Measurements from ENCODE around the gene RSRC1.
"Not testable (repeated sequence)": the region's sequence is repeated elsewhere in the genome, so short reads cannot be mapped to it uniquely, and the experiment has no call there.

Gene RSRC1

DNA sequence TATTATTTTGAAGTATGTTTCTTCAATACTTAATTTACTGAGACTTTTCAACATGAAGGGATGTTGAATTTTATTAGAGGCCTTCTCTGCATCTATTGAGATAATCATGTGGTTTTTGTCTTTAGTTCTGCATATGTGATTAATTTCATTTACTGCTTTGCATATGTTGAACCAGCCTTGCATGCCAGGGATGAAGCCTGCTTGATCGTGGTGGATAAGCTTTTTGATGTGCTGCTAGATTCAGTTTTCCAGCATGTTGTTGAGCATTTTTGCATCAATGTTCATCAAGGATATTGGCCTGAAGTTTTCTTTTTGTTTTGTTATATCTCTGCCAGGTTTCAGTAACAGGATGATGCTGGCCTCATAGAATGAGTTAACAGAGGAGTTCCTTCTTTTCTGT is 134.4 kb downstream of the RSRC1 start:
- no peak for DNase-seq

DNA sequence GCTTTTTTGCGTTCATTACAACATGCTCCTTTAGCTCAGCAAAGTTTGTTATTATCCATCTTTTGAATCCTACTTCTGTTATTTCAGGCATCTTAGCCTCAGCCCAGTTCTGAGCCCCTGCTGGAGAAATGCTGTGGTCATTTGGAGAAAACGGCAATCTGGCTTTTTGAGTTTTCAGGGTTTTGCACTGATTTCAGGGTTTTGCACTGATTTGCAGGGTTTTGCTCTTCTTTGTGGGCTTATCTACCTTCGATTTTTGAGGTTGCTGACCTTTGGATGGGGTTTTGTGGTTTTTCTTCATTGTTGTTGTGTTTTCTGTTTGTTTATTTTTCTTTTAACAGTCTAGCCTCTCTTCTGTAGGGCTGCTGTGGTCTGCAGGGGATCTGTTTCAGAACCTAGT is 137.4 kb downstream of the RSRC1 start:
- no peak for DNase-seq

DNA sequence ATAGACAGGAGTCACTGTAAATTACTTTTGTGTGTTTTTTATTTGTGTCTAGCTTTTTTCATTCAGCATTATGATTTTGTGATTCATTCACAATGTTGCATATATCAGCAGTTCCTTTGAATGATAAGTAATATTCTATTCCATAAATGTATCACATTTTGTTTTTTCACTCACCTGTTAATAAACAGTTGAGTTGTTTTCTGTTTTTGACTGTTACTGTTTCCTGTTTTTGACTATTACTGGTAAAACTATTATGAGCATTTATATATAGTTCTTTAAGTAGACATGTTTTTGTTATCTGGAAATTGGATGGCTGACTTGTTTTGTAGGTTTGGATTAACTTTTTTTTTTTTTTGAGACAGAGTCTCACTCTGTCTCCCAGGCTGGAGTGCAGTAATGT is 138.4 kb downstream of the RSRC1 start:
- no peak for DNase-seq

DNA sequence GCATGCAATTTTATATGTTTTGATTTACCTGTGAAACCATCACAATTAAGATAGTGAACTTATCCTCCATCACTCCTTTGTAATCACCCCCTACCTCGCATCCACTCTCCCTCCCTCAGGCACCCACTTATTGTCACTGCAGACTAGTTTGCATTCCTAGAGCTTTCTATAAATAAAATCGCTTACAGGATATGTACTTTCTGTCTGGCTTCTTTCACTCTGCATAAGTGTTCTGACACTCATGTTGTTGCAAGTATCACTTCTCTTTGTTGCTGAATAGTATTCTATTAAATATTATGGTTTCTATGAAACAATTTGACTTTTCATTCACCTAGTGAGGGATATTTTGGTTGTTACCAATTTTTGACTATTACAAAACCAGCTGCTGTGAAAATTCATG is 139.3 kb downstream of the RSRC1 start:
- no peak for DNase-seq

DNA sequence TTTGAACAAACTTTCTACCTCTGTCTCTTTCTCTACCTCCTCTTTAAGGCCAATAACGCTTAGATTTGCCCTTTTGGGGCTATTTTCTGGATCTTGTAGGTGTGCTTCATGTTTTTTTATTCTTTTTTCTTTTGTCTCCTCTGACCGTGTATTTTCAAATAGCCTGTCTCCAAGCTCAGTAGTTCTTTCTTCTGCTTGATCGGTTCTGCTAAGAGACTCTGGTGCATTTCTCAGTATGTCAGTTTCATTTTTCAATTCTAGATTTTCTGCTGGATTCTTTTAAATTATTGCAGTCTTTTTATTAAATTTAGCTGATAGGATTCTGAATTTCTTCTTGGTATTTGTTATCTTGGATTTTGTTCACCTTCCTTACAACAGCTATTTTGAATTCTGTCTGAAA is 148.7 kb downstream of the RSRC1 start:
- no peak for DNase-seq

DNA sequence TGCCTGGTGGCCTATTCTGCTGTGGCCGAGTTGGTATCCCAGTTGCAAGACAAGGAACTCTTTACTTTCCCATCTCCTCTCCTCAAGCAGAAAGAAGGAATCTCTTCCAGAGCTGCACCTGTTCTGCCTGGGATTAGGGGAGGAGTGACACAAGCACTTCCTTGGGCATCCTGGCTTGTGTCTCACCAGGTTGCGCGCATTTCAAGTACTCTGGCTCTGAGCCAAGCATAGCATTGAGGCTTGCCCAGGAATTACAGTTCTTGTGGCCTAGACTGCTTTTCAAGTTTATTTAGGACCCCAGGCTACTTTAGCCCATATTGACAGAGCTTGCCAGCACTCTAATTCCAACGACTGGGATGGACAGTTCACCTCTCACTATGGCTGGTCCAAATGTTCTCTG is 150.5 kb downstream of the RSRC1 start:
- DNase-seq, result no peak

DNA sequence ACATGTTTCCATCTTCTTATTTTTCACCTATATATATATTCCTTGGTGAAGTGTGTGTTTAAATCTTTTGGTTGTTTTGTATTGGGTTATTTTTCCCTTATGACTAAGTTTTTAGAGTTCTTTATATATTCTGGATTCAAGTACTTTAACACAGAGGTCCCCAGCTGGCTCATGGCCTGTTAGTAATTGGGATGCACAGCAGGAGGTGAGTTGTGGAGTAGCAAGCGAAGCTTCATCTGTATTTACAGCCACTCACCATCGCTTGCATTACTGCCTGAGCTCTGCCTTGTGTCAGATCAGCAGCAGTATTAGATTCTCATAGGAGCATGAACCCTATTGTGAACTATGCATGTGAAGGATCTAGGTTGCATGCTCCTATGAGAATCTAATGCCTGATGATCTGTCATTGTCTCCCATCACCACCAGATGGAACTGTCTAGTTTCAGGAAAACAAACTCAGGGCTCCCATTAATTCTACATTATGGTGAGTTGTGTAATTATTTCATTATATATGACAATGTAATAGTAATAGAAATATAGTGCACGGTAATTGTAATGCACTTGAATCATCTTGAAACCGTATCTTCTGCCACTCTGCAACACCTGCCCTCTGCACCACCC is 151.6 kb downstream of the RSRC1 start:
- DNase-seq, result no peak

DNA sequence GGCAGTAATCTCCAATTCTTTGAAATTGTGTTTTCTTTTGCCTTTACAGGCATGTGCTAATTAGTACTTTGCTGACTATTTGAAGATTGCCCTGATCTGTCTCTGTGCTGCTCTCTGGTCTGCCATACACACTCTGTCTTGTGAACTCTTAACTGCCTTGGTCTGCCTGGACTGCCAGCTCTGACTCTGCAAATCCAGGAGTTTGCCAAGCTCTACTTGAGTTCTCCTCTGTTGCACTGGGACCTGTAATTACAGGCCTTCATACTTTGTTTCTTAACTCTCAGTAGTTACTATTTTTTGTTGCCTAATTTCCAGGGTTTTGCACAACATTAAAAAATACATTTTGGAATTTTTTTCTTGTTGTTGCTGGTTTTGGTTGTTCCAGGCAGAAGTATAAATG is 155.0 kb downstream of the RSRC1 start:
- DNase-seq, result no peak

DNA sequence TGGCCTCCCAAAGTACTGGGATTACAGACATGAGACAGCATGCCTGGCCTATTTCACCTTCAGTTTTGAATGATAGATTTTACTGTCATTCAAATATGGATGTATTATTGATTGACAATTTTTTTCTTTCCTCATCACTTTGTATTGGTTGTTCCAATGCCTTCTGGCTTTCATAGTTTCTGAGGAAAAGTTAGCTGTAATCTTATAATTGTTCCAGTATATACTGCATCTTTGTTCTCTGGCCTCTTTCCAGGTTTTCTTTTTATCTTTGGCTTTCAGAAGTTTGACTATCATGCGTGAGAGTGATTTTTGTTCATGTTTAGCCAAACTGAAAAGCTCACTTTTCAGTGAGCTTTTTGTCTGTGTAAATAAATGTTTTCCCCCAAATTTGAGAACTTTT is 157.1 kb downstream of the RSRC1 start:
- DNase-seq, result no peak

DNA sequence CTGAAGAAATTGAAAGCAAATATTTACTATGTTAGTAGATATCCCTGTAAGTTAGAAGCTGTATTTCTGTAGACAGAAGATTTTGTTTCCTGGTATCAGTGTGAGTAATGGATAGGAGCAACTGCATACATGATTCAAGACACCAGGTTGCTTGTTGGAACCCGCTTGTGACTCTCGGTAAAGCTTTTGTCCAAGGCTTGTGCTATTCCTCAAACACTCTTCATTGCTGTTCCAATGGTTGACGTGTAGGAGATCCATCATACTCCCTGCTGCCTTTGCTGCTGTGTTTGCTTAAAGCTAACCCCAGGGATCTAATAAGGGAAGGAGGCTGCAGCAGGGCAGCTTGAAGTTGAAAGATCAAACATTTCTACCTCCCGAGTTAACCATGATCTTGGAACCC is 160.1 kb downstream of the RSRC1 start:
- no peak for DNase-seq

DNA sequence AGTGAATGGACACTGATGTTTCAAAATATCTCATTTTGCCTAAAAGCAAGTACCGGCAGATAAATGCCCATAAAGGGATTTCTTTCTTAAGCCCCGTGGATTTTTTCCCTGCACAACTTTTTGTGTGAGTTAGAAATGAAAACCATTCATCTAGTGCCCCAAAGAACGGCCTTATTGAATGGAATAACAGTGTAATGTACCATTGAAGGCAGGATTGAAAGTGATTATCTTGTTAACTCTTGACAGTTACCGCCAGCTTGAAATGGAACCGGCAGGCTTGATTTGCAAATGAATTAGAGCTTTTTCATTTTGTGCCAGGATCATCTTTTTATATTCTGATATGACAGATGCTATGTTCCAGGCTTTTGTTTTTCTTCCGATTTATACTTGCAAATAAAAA is 162.2 kb downstream of the RSRC1 start:
- no peak for DNase-seq

DNA sequence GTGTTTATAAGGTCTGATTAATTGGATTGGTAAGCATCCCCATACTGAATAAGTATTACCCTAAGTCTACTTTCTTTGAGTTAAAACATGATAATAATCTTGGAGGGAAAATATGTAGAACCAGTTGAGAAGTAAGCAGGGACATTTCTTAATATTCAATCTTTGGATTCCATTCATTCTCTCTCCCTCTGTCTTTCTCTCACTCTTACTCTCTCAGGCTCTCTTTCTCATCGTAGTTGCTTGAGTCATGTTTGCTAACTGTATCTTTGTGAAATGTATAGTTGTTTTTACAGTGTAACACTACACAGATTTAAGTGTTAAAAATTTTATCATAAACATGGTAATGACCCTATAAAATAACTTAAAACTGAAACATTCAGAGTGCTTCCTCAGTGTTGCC is 163.8 kb downstream of the RSRC1 start:
- DNase-seq, result no peak

DNA sequence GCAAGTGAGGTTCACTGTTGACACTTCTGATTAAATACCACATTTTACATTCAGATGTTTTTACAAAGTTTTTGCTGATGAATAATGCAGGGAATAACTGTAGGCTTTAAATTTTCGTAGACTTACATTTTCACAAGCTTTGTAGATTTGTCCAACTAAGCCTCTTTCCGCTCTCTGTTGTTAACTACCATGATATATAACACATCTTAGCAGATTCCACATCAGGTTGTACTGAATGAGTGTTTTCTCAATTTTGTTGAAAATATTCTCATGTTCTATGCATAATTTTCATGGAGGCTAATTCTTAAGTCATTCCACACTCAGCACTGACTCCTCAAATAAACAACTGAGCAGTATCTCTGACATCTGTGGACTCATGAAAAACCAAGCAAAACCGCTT is 168.3 kb downstream of the RSRC1 start:
- no peak for DNase-seq

DNA sequence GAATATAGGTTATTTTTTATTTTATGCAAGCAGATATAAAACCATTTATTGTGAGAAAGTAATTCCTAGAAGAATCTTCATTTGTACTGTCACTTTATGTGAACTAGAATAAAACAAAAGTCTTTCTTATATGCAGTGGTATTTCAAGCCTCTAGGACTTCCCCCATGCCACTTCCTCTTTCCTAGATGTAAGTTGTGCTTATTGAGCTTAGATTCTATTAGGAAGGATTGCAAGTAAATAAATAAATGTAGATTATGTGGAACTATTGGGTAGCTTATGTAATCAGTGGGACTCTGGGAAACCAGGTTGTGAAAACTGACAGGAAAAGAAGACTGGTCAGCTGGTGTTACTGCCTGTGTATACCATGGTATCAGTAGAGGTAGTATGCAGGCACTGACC is 169.7 kb downstream of the RSRC1 start:
- DNase-seq, result no peak

DNA sequence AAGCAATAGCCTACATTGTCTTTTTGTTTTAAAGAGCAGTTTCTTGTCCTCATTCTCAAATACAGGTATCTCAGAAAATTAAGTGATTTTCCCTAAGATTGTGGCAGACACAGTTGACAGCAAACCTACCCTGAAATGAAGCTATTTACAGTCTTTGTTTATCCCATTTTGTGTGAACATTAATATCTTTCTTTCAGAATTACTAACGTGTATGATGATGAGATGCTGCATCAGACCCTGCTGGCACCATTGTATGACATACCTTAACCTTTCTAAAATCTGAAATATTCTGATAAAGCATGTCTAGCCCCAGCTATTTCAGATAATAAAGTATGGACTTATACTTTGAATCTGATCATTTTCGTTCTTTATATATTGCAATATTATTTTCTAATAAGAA is 185.9 kb downstream of the RSRC1 start:
- no peak for DNase-seq

DNA sequence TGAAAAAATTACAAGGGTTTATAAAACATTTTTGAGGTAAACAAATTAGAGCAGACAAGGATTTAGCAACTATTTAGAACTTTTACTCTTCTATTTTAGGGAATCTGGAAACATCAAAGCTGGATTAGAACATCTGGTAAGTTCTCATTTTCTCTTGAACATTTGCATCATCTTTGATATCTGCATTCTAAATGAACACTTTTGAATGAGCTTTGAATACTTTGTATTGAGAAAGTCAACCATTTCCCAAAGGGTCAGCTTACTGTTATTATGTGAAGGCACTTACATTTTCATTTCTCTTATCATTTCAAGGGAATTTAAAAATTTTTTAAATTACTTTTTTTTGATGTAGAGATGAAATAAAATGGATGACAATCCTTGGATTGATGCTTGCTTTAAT is 188.1 kb downstream of the RSRC1 start:
- DNase-seq, result no peak

DNA sequence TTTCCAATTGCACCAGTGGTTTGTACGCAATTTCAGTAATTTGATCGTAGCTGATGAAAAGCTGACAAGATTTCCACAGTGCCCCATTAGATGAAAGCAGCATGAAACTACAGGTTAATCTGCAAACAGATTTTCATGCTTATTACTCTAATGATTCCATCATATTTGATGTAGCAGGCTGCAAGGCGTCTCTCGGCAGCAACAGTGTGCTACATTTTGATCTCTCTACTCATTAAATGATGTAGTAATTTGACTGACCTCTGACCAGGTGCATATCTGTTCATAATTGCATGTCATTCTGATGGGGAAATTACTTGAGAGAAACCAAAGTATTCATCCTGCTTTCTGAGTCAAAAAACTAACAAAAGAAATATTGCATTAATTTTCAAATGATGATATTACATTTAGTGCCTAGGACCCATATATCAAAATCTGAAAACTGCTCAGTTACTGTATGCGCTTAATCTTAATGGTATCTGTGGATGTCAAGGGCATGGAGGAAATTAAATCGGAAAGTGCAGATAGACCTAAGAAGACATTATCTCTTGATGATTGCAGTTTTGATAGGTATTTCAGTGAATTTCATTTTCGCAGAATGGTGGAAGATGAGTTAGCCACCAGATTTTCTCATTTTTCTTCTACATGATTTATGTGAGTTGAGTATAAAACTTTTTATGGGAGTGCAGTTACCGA is 198.5 kb downstream of the RSRC1 start:
- no peak for DNase-seq

DNA sequence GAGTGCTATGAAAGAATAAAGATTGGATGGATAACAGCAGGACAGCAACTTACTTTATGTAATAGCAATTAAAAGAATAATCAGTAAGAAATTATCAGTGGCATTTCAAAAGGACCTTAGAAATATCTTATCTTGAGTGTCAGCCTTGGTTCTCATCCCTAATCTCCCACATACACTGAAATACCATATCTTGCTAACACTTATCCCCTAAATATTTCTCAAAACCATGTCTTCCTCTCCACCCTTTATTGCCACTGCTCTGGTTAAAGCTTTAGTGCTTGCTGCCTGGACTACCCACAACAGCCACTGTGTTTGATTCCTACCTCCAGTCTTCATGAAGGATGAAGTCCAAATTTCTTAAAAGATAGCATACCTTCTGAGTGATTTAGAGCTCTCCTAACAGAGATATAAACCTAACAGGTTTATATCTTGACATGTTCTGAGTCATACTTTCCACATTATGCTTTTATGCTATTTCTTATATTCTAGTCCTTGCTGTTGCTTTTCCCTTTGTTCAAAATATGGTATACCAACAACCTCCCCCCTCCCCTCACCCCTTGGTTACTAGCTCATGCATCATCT is 202.8 kb downstream of the RSRC1 start:
- no peak for DNase-seq

DNA sequence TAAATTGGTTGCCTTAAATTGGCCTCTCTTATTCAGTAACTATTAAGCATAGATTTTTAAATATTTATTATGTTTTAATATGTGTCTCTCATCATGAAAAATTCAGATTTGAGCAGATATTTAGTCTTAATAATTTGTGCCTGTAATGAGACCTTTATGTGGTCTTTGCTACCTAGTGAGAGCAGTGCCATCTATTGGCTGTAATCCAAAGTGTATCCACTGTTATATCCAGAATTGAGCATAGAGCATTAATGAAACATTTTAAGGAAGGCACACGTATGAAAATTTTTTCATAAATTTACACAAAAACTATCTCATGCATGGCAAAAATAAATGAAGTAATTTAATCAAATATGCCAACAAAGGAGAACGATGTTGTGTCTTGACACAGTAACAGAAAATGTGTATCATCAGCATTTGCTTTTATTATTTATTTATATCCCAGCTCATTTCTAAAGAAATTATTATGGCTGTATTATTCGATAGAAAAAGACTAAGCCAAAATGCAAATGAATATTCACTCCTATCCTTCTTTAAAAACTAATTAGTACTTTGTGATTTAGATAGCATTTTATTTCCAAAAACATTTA is 203.5 kb downstream of the RSRC1 start:
- DNase-seq, result no peak

DNA sequence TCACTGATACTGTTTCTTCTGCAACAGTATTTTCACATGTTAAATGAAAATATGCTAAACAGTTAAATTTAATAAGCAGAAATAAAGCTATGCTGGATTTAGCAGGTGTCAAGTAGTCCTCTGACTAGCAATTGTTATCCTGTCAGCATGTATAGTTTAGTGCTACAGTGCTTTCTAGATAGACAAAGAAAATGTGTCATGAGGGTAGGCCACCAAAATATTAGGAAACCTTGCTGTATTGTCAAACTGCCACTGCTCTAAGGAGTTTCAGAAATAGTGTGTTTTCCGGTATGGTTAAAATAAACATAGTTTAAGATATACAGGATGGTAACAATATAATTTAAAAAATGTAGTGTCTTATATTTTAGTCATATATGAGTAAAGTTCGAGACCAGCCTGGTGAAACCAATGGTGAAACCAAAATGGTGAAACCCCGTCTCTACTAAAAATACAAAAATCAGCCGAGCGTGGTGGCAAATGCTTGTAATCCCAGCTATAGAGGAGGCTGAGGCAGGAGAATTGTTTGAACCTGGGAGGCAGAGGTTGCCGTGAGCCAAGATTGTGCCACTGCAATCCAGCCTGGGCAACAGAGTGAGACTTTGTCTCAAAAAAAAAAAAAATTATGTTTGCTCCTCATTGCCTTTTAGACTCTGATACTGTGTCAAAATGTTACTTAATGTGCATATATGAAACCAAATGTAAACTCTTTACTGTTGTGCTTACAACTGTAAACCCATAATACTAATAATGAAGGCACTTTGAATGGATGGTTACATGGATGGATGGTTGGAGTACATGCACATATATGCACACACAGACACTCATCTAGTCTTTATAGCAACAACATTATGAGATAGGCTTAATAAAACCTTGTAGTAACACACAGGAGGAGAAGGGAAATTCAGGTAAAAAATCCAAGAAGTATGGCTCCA is 204.8 kb downstream of the RSRC1 start:
- no peak for DNase-seq

DNA sequence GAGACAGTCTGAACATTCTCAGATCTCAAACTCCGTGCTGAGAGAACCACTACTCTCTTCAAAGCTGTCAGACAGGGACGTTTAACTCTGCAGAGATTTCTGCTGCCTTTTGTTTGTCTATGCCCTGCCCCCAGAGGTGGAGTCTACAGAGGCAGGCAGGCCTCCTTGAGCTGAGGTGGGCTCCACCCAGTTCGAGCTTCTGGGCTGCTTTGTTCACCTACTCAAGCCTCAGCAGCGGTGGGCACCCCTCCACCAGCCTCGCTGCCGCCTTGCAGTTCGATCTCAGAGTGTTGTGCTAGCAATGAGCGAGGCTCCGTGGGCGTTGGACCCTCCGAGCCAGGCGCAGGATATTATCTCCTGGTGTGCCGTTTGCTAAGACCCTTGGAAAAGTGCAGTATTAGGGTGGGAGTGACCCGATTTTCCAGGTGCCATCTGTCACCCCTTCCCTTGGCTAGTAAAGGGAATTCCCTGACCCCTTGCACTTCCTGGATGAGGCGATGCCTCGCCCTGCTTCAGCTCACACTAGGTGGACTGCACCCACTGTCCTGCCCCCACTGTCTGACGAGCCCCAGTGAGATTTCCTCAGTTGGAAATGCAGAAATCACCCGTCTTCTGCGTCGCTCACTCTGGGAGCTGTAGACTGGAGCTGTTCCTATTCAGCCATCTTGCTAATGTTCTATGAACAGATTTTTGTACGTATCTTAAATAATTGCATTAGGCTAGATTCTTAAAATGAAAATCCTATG is 220.0 kb downstream of the RSRC1 start:
- not testable (repeated sequence) for DNase-seq

DNA sequence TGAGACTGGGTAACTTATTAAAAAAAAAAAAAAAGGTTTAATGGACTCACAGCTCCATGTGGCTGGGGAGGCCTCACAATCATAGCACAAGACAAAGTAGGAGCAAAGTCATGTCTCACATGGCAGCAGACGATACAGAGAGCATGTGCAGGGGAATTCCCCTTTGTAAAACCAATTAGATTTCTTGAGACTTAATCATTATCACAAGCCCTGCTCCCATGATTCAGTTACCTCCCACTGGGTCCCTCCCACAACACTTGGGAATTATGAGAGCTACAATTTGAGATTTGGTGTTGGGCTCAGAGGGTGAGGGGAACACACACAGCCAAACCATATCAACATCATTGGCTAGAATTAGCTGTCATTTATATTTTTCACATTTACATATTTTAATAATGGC is 221.0 kb downstream of the RSRC1 start:
- no peak for DNase-seq

Measured in T-helper 9 cell (primary cell).